HG02588 (cell line): Measurements from ENCODE around the gene TRIM27.
A peak's percentile ranks its signal among the peaks of the same experiment; 100 is the strongest.
"Not testable (repeated sequence)": the region's sequence is repeated elsewhere in the genome, so short reads cannot be mapped to it uniquely, and the experiment has no call there.

Source experiments
- ATAC-seq: cut with Tn5 transposase; IDR thresholded peaks from one replicate; pipeline ENCODE4 v1.9.1; 2021; ENCODE audit warnings: mild to moderate bottlenecking, moderate library complexity; ENCODE audit not compliant: unreplicated experiment

The TRIM27 gene

GRCh38 chr6:28866205-28867085, 57.3 kb downstream of the TRIM27 start:
- peak; percentile 58 for ATAC-seq

GRCh38 chr6:28865401-28866204, 58.2 kb downstream of the TRIM27 start:
- ATAC-seq: no peak

- ATAC-seq: no peak
These were observed 59.4 kb downstream of the TRIM27 start for GRCh38 chr6:28864326-28864923.

GRCh38 chr6:28863604-28864325, 60.0 kb downstream of the TRIM27 start:
- peak; percentile 39 for ATAC-seq

- ATAC-seq: no peak
These were observed 61.7 kb downstream of the TRIM27 start for GRCh38 chr6:28862077-28862476.

GRCh38 chr6:28861339-28861738, 62.4 kb downstream of the TRIM27 start:
- ATAC-seq: no peak

GRCh38 chr6:28860581-28860980, 63.2 kb downstream of the TRIM27 start:
- ATAC-seq: no peak

GRCh38 chr6:28858963-28859362, 64.8 kb downstream of the TRIM27 start:
- no peak for ATAC-seq

- no peak for ATAC-seq
These were observed 67.2 kb downstream of the TRIM27 start for GRCh38 chr6:28856620-28857005.

- not testable (repeated sequence) for ATAC-seq
These were observed 69.4 kb downstream of the TRIM27 start for GRCh38 chr6:28854405-28854804.
